A549 (cell line): ENCODE data around the gene SSPN.

ENCODE experiments used
- CTCF ChIP-seq: fragments of >200 bp; sonication (Bioruptor Twin); formaldehyde crosslinking; IDR thresholded peaks from 3 replicates; pipeline ENCODE4 v1.5.1; 2016
- EP300 ChIP-seq, 2 experiments: fragments of >200 bp; sonication (Bioruptor Twin); formaldehyde crosslinking; IDR thresholded peaks; 2 replicates in 1 of 2; 3 replicates in 1 of 2; pipeline ENCODE4 v1.6.1; 2016 to 2017
- HMGXB4 ChIP-seq: fragments of 250-450 bp; sonication (Bioruptor Pico); IDR thresholded peaks from 2 replicates; pipeline ENCODE4 v1.5.0; 2021; ENCODE audit warnings: mild to moderate bottlenecking, moderate library complexity, borderline replicate concordance
- MYC ChIP-seq: IDR thresholded peaks from 2 replicates; pipeline ENCODE4 v1.6.1; 2012; ENCODE audit warnings: mild to moderate bottlenecking, inconsistent platforms, low read length, improper control_type of control experiment, borderline replicate concordance
- POLR2A ChIP-seq: IDR thresholded peaks from 2 replicates; pipeline ENCODE4 v1.6.1; 2012; ENCODE audit warnings: mild to moderate bottlenecking, low read length
- USF2 ChIP-seq: fragments of 450-650 bp; IDR thresholded peaks from 2 replicates; pipeline ENCODE4 v1.6.1; 2014; ENCODE audit warnings: antibody characterized with exemption

GRCh38 chr12:26268841-26269561 lies 73.6 kb downstream of the SSPN start:
- TF ChIP-seq HMGXB4 (CRISPR knock-in tag) (no peak), MYC (no peak), USF2 (no peak), CTCF (no peak), POLR2A (no peak), EP300 (IDR thresholded peaks at IDR 0.05) (no peak)
